ENCODE results near the gene STXBP5. TPM values are rescaled to one million over a fixed set of nuclear protein-coding genes. Genes with fewer than 3 reads are reported as not detected.

Gene STXBP5
- total and polyA plus RNA-seq, 9 of the 15 experiments (the other 6 are each of a cell fraction or from before 2014, with no cell fraction given): 23.3 to 172 (median 71.5) TPM

GRCh38 chr6:147159536-147160374 lies 44.5 kb upstream of the STXBP5 start (continued):
- TF ChIP-seq GABPA (tag; conservative IDR thresholded peaks at IDR 0.05; ENCODE audit: low read depth) (peak; percentile 23; the same call in 1 of the 2 replicates), MBD2 (IDR thresholded peaks at IDR 0.05; ENCODE audit: borderline replicate concordance, low read depth) (no peak), SNRNP70 (optimal IDR thresholded peaks at IDR 0.05; ENCODE audit: low read depth, low read length) (no peak), FIP1L1 (IDR thresholded peaks at IDR 0.05; ENCODE audit: low read depth, low read length, poor library complexity, severe bottlenecking) (no peak), HMBOX1 (IDR thresholded peaks at IDR 0.05) (0 out of 2 replicates have a peak, but pooled peaks have one; percentile 24), ZNF146 (CRISPR knock-in tag; IDR thresholded peaks at IDR 0.05; ENCODE audit: unreplicated experiment) (no peak), CREBBP (IDR thresholded peaks at IDR 0.05; ENCODE audit: low read depth, low read length) (no peak), ZNF24 (IDR thresholded peaks at IDR 0.05) (no peak), CBX1 (IDR thresholded peaks at IDR 0.05; ENCODE audit: low read depth) (no peak), ZBTB49 (CRISPR knock-in tag; IDR thresholded peaks at IDR 0.05; ENCODE audit: borderline replicate concordance) (no peak), XRCC5 (IDR thresholded peaks at IDR 0.05; ENCODE audit: low read depth, low read length) (no peak), RBM14 (IDR thresholded peaks at IDR 0.05; ENCODE audit: borderline replicate concordance, insufficient read depth, low read depth, low read length) (no peak), CREB5 (CRISPR knock-in tag; IDR thresholded peaks at IDR 0.05) (no peak), ZNF263 (CRISPR knock-in tag; IDR thresholded peaks at IDR 0.05; ENCODE audit: borderline replicate concordance) (no peak), ZNF445 (CRISPR knock-in tag; IDR thresholded peaks at IDR 0.05; ENCODE audit: low read depth) (no peak), HLTF (IDR thresholded peaks at IDR 0.05) (peak; percentile 53; the same call in 1 of the 2 replicates), MECOM (CRISPR knock-in tag; IDR thresholded peaks at IDR 0.05) (peak; percentile 58; the same call in 1 of the 2 replicates), BRF2 (IDR thresholded peaks at IDR 0.05; ENCODE audit: borderline replicate concordance, insufficient read depth, insufficient read length) (no peak), VEZF1 (CRISPR knock-in tag; IDR thresholded peaks at IDR 0.05) (no peak), ELF1 (tag; IDR thresholded peaks at IDR 0.05) (peak; percentile 48)

Data from K562 (cell line).